ENCODE data around the gene ADA.
A peak's percentile ranks its signal among the peaks of the same experiment; 100 is the strongest.
"Not testable (repeated sequence)": the region's sequence is repeated elsewhere in the genome, so short reads cannot be mapped to it uniquely, and the experiment has no call there.

ADA gene

DNA sequence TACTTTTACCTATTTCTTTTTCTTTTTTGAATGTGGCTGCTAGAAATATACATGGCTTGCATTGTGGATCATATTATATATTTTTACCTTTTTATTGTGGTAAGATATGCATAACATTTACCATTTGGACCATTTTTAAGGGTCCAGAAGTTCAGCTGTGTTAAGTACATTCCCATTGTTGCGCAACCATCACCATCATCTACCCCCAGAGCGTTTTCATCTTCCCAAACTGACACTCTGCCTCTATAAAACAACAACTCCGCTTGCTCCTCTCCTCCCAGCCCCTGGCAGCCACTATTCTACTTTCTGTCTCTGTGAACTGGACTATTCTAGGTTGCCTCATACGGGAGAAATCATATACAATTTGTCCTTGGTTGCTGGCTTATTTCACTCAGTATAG is 35.4 kb upstream of the ADA start:
- Mint-ChIP-seq H3K4me3 (no peak overlapping the region), H3K36me3 (ENCODE audit: low read depth) (no peaks in the 10 kb centered on the region), H3K27ac (no peak overlapping the region), H3K4me1 (ENCODE audit: low read depth) (peaks cover 8% of the 10 kb centered on the region), H3K27me3 (peaks cover 7% of the 10 kb centered on the region), H3K9me3 (peaks cover 3% of the 10 kb centered on the region)
- DNase-seq = no peak

DNA sequence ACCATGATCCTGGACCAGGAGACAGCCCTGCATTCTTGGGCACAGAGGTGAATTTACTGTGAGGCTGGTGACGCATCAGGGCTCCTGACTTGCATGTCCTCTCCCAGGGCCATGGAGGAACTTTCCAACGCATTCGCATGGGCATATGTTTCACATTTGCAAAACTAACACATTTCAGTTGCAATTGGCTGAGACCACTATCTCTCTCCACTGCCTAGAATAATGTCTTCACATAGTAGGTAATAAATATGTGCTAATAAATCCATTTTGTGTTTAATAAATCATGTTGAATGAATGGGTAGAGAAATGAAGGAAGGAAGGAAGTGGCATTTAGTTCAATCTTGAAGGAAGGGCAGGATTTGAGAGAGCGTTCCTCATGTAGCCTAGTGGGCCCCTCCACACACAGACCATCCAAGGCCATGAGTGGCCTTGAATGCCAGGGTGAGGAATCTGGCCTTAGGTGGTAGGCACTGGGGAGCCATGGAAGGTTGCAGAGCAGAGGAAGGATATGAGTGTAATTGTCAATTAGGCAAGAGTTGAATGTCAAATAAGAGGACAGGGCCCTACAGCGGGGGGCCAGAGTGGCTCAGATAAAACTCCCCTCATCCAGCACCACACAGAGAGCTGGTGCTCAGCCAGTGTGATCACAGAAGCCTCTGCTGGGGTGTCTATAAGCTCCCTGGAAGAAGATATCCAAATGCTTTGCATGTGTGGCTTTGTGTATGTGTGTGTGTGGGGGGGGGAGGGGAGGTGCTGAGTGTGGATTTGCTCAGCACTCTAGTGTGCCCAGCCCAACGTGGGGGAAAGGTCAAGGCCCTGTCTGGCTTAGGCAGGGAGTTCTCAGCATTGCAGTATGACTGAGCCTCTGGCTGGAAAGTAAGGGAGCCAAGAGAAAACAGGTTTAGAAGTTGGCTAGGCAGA is 32.8 kb upstream of the ADA start:
- no peak overlapping the region for H3K4me3 Mint-ChIP-seq
- H3K4me1 Mint-ChIP-seq (ENCODE audit: low read depth) = peaks cover 8% of the 10 kb centered on the region
- peaks cover 7% of the 10 kb centered on the region for H3K27me3 Mint-ChIP-seq
- no peak overlapping the region for H3K27ac Mint-ChIP-seq
- DNase-seq = no peak
- H3K9me3 Mint-ChIP-seq = no peaks in the 10 kb centered on the region
- H3K36me3 Mint-ChIP-seq (ENCODE audit: low read depth) = no peaks in the 10 kb centered on the region

DNA sequence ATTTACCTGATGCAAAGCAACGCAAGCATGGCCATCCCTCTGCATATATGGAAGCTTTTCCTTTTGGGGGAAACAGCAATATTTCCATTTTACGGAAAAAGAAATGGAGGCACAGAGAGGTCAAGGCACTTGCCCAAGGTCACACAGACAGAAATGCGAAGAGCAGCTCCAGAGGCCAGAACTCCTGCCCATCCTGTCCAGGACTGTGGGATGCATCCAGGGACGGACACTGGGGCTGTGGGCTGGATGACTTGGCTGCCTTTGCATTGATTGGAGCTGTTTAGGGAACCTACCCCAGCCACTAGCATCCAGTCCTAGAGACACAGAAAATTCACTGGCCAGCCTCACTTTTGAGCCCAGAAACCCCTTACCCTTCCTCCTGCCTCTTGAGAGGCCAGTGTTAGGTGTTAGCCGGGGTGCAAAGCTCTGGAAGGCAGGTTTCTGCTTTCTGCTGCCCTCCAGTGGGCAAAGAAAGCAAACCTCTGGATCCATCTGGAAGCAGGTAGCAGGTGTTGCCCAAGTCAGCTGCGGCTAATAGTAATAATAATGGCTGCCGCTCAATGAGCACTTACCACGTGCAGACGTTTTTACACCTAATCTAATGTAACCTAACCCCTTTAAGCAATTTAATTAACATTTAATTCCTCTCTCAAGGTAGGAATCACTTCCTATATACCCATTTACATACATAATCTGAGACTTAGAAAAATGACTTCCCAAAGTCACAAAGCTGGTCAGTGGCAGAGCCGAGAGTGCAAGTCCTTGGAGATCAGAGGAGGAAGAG is 32.0 kb upstream of the ADA start:
- no peaks in the 10 kb centered on the region for H3K9me3 Mint-ChIP-seq

DNA sequence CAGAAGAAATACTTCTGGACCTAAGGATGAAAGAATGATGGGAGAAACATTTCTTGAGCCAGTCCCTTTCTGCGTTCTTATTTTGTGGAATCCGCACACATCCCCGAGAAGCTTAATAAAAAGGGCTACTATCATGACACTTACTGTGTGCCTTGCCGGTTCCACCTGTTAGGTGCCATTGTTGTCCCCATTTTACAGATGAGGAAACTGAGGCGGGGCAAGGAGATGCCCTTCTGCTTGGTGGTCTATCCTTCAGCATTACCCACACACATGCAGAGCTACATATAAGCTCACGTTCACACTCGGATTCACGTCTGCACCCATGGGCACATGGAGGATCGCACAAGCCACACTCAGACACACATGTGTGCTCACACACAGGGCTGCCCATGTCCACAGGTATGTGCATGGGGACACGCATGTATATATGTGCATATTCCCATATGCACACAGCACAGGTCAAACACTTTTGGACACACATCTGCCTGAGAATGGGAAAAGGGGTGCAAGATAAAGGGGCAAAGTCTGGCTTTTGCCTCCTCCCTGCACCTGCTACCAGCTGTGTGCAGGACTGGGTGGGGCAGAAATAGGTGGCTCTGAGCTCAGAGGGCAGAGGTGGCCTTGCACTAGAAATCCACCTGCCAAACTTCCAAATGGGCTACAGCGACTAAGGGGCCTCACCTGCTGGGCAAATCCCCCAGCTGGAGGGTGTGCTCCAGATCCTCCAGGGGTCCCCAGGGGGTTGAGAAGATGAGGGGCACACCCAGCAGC is 30.5 kb upstream of the ADA start:
- H3K4me3 Mint-ChIP-seq = no peak overlapping the region

More for the DNA sequence above, 32.0 kb upstream of the ADA start:
- Mint-ChIP-seq H3K27me3 (peaks cover 7% of the 10 kb centered on the region), H3K4me3 (no peak overlapping the region), H3K36me3 (ENCODE audit: low read depth) (no peaks in the 10 kb centered on the region), H3K27ac (no peak overlapping the region), H3K4me1 (ENCODE audit: low read depth) (peaks cover 8% of the 10 kb centered on the region)
- DNase-seq = peak; percentile 66

DNA sequence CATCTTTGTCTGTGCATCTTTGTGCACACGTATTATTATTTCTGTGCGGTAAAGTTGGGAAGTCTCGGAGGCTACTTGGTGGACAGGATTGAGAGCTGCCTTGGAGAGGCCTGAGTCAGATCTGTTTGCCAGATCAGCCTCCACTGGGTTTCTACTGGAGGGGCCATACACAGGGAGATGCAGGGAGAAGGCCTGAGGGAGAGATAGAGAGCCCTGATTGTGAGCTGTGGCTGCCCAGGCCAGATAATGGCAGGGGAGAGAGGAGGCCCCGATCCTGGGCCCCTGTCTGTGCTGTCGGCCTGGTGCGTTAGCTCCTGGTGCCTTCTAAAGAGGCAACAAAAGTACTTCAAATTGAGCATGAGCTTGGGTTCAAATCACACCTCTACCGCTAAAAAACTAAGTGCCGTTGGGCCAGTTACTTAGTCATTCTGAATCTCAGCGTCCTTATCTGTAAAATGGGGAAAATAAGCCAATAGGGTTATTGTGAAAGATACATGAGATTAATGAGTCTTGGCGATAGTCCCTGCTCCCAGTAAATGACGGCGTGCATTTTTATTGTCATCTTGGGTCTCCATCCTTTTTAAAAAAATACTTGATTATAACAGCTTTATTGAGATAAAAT is 27.6 kb upstream of the ADA start:
- H3K4me1 Mint-ChIP-seq (ENCODE audit: low read depth) = peaks cover 3% of the 10 kb centered on the region
- H3K36me3 Mint-ChIP-seq (ENCODE audit: low read depth) = no peaks in the 10 kb centered on the region
- no peak for DNase-seq
- H3K4me3 Mint-ChIP-seq = no peak overlapping the region
- no peak overlapping the region for H3K27ac Mint-ChIP-seq
- no peaks in the 10 kb centered on the region for H3K9me3 Mint-ChIP-seq
- H3K27me3 Mint-ChIP-seq = no peaks in the 10 kb centered on the region

More for the DNA sequence above, 30.5 kb upstream of the ADA start:
- no peaks in the 10 kb centered on the region for H3K9me3 Mint-ChIP-seq
- no peaks in the 10 kb centered on the region for H3K36me3 Mint-ChIP-seq (ENCODE audit: low read depth)
- no peak overlapping the region for H3K27ac Mint-ChIP-seq
- DNase-seq = no peak
- peaks cover 8% of the 10 kb centered on the region for H3K4me1 Mint-ChIP-seq (ENCODE audit: low read depth)
- peaks cover under 1% of the 10 kb centered on the region for H3K27me3 Mint-ChIP-seq

DNA sequence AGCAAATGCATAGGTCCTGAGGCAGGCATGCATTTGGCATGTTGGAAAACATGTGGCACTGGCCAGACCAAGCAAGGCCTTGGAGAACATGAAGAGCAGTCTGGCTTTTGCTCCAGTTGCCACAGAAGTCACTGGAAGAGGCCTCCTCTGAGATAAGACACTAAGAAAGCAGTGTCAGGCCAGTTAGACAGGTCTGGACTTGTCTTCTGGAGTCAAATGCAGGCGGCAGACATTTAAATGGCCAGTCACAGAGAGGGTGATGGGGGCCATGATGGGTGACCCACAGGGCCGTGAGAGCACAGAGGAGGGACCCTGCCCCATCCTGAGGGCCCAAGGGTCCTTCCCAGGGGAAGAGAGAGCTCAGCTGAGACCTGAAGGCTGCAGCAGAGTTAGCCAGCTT is 26.7 kb upstream of the ADA start:
- Mint-ChIP-seq H3K4me3 (no peak overlapping the region), H3K27ac (no peak overlapping the region), H3K36me3 (ENCODE audit: low read depth) (no peaks in the 10 kb centered on the region), H3K27me3 (no peaks in the 10 kb centered on the region), H3K4me1 (ENCODE audit: low read depth) (no peaks in the 10 kb centered on the region), H3K9me3 (no peaks in the 10 kb centered on the region)
- no peak for DNase-seq

DNA sequence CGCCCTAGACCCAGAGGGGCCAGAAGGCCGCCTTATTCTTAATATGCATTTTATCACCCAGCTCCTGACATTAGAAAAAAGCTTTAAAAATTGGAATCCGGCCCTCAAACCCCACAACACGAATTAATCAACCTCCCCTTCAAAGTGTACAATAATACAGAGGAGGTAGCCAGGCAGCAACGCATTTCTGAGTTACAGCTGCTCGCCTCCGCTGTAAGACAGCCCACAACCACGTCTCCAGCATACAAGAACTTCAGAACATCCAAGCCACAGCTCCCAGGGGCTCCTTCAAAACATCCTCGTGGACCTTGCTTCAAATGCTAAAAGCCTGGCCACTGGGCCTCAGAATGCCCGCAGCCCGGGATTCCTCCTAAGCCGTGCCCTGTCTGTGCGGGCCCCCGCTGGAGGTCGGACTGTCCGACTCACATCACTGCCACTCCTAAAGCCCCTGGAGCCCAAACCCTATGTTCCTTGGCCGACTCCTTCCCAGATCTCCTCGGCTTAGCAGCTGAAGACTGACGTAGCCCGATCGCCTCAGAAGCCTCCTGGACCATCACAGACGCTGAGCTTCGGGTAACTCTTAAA is 20.9 kb upstream of the ADA start:
- not testable (repeated sequence) for H3K36me3 Mint-ChIP-seq (ENCODE audit: low read depth); H3K27me3 Mint-ChIP-seq; DNase-seq; H3K4me3 Mint-ChIP-seq; H3K9me3 Mint-ChIP-seq
- peak overlapping the region; percentile 85 for H3K27ac Mint-ChIP-seq
- peaks cover 29% of the 10 kb centered on the region for H3K4me1 Mint-ChIP-seq (ENCODE audit: low read depth)

DNA sequence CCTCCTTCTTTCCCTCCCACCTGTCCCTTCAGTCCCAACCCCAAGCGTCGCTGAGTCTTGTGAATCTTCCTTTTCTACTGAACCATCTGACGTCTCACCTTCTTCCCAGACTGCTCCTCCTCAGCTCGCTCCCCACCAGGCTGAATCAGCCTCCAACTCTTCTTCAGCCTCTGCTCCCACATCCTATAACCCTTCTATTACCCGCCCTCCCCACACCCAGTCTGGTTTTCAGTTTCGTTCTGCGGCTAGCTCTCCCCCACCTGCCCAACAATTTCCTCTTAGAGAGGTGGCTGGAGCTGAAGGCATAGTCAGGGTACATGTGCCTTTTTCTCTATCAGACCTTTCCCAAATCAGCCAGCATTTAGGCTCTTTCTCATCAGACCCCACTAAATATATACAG is 20.0 kb upstream of the ADA start:
- DNase-seq = peak; percentile 72
- peak overlapping the region; percentile 85 for H3K27ac Mint-ChIP-seq

DNA sequence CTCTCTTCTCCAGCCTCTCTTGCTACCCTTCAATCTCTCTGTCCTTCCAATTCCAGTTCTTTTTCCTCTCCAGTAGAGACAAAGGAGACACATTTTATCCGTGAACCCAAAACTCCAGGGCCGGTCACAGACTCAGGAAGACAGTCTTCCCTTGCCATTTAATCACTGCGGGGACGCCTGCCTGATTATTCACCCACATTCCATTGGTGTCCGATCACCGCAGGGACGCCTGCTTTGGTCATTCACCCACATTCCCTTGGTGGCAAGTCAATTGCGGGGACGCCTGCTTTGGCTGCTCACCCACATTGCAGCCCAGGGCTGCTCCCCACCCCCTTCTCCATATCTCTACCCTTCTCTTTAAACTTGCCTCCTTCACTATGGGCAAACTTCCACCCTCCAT is 19.4 kb upstream of the ADA start:
- H3K4me3 Mint-ChIP-seq; H3K36me3 Mint-ChIP-seq (ENCODE audit: low read depth); H3K9me3 Mint-ChIP-seq; DNase-seq; H3K27me3 Mint-ChIP-seq: not testable (repeated sequence)
- H3K4me1 Mint-ChIP-seq (ENCODE audit: low read depth) = peaks cover 29% of the 10 kb centered on the region
- peak overlapping the region; percentile 85 for H3K27ac Mint-ChIP-seq

More for the DNA sequence above, 20.0 kb upstream of the ADA start:
- H3K9me3 Mint-ChIP-seq; H3K36me3 Mint-ChIP-seq (ENCODE audit: low read depth); H3K27me3 Mint-ChIP-seq: not testable (repeated sequence)
- peak overlapping the region; percentile 52 for H3K4me3 Mint-ChIP-seq
- H3K4me1 Mint-ChIP-seq (ENCODE audit: low read depth) = peaks cover 29% of the 10 kb centered on the region

DNA sequence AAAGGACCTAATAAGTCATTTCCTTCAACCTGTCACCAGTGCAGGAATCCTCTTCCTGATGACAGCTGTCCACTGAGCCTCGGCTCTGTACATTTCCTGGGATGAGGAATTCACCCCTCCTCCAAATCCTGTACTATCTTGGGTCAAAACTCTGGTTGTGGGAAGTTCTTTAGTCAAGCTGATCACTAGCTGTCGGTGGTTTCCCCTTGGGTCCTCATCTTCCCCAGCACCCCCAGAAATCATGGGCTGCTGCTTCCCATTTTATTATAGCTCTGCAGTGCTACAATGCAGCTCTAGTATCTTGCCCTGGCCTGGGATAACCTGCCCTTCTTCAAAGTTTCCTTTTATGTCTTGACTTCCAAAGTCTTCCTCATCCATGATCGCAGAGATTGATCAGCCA is 14.6 kb upstream of the ADA start:
- Mint-ChIP-seq H3K4me1 (ENCODE audit: low read depth) (peaks cover 14% of the 10 kb centered on the region), H3K36me3 (ENCODE audit: low read depth) (no peaks in the 10 kb centered on the region), H3K4me3 (no peak overlapping the region), H3K27me3 (no peaks in the 10 kb centered on the region), H3K9me3 (no peaks in the 10 kb centered on the region), H3K27ac (no peak overlapping the region)
- no peak for DNase-seq

DNA sequence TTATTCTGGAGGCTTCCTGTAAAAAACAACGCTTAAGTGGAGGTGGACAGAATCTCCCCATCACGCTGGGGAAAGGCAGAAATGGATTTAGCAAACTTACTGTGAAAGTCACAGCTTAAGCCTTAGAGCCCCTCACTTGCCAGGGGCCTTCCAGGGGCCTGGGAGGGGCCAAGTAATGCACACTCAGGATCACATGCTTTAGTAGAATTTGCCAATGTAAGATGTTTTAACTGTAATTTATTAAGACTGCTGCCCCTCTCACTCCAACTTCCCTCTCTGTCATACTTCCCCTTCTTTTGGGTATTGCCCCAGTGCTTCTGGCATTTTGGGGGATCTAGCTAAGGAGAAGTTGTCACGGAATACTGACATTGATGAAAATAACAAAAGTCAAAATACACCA is 12.6 kb upstream of the ADA start:
- H3K27me3 Mint-ChIP-seq = no peaks in the 10 kb centered on the region
- H3K27ac Mint-ChIP-seq = no peak overlapping the region
- H3K4me3 Mint-ChIP-seq = no peak overlapping the region
- H3K4me1 Mint-ChIP-seq (ENCODE audit: low read depth) = peaks cover 2% of the 10 kb centered on the region
- H3K36me3 Mint-ChIP-seq (ENCODE audit: low read depth) = no peaks in the 10 kb centered on the region
- no peaks in the 10 kb centered on the region for H3K9me3 Mint-ChIP-seq
- no peak for DNase-seq

DNA sequence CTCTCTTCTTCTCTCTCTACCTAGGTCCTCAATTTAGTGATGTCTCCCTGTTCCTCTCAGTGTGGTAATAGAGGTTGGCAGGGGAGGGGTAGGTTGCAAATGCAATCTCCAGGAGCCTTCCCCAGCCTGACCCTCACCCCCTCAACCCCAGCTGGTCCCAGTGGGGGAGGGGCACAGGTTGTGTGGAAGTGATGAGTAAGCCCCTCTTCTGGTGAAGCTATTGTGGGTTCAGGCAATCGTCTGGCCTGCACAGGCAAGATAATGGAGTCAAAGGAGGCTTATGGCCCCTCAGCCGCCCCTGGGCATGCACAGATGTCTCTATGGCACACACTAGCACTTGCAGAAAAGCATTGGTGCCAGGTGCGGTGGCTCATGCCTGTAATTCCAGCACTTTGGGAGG is 10.8 kb upstream of the ADA start:
- no peak overlapping the region for H3K27ac Mint-ChIP-seq

DNA sequence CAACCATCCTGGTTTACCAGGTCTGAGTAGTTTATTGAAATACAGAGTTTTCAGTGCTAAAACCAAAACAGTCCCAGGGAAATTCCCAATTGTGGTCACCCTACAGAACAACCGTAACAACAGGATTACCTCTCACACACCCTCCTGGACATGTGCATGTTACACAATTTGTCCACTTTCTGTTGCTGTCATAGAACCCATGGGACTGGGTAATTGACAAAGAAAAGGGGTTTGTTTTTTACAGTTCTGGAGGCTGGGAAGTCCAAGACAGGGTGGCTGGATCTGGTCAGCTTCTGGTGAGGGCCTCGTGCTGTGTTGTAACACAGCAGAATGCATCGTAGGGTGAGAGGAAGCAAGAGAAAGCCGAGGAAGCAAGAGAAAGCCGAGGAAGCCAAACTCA is 9.1 kb upstream of the ADA start:
- Mint-ChIP-seq H3K4me1 (ENCODE audit: low read depth) (peaks cover 2% of the 10 kb centered on the region), H3K27me3 (no peaks in the 10 kb centered on the region), H3K4me3 (no peak overlapping the region), H3K9me3 (no peaks in the 10 kb centered on the region), H3K36me3 (ENCODE audit: low read depth) (no peaks in the 10 kb centered on the region), H3K27ac (no peak overlapping the region)
- no peak for DNase-seq

More for the DNA sequence above, 10.8 kb upstream of the ADA start:
- H3K4me3 Mint-ChIP-seq = no peak overlapping the region
- no peaks in the 10 kb centered on the region for H3K9me3 Mint-ChIP-seq
- no peaks in the 10 kb centered on the region for H3K36me3 Mint-ChIP-seq (ENCODE audit: low read depth)
- no peak for DNase-seq
- no peaks in the 10 kb centered on the region for H3K27me3 Mint-ChIP-seq
- H3K4me1 Mint-ChIP-seq (ENCODE audit: low read depth) = peaks cover 2% of the 10 kb centered on the region

DNA sequence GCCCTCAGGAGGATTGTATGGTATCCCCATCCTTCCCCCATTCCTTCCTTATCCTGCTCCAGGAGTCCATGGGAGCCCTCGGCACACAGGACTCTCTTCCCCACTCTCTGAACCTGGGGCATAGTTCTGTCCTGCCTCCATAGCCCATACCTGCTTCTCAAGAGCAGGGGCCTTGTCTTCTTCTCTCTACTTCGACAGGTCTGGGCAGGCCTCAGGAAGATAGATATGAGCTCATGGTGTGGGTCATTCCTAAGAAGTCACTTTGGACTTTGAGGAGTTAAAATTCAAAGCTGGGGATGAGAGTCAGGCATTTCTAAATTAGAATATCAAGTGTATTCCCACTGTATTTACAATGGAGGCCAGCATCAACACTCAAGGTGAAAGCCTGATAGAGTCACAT is 8.4 kb upstream of the ADA start:
- Mint-ChIP-seq H3K4me1 (ENCODE audit: low read depth) (peaks cover 2% of the 10 kb centered on the region), H3K27me3 (no peaks in the 10 kb centered on the region), H3K27ac (no peak overlapping the region), H3K4me3 (no peak overlapping the region), H3K9me3 (no peaks in the 10 kb centered on the region), H3K36me3 (ENCODE audit: low read depth) (no peaks in the 10 kb centered on the region)
- DNase-seq = no peak

Measured in activated T-cell treated with anti-CD3 and anti-CD28 coated beads, Interleukin-2, amount 50 U/mL, for 24 hours (primary cell).